Common myeloid progenitor, CD34-positive (primary cell): Measurements from ENCODE around the gene LLPH.

ENCODE experiments used
- CTCF ChIA-PET: fragments of 350-600 bp; sonication (Branson Sonifier 250); formaldehyde crosslinking; loops from one replicate; lab custom pipeline; 2021; ENCODE audit warnings: antibody characterized with exemption; lab: Charles Lee
- POLR2A ChIA-PET: fragments of 350-600 bp; sonication (Branson Sonifier 250); formaldehyde crosslinking; loops from one replicate; lab custom pipeline; 2021; ENCODE audit warnings: antibody characterized with exemption; lab: Charles Lee
- DNase-seq, 3 donors: peaks; one replicate each; pipeline versions ENCODE4 v3.0.0 to v3.0.0-alpha.2; 2013
- H3K27ac ChIP-seq, 2 experiments: 1 replicate in 1 of 2; 2 replicates in 1 of 2; pipeline ENCODE4 v1.7.0; 2013; ENCODE audit warnings: inconsistent platforms in 2 of 2, low read length in 2 of 2, mild to moderate bottlenecking in 2 of 2, low read depth in 1 of 2, moderate library complexity in 1 of 2; ENCODE audit not compliant: severe bottlenecking in 2 of 2, insufficient read depth in 1 of 2, poor library complexity in 1 of 2
- H3K27me3 ChIP-seq, 5 experiments: replicated peaks in 2 of 5; 1 replicate in 3 of 5; 2 replicates in 2 of 5; pipeline versions ENCODE4 v1.6.1 to v1.7.0; 2013; ENCODE audit warnings: low read length in 4 of 5, mild to moderate bottlenecking in 2 of 5, moderate library complexity in 2 of 5, inconsistent platforms in 1 of 5; ENCODE audit not compliant: insufficient read depth in 5 of 5, control insufficient read depth in 4 of 5
- H3K36me3 ChIP-seq, 4 experiments: 1 replicate in 2 of 4; 2 replicates in 2 of 4; pipeline versions ENCODE4 v1.6.1 to v1.7.0; 2013; ENCODE audit warnings: low read length in 3 of 4, control low read depth in 1 of 4, mild to moderate bottlenecking in 1 of 4; ENCODE audit not compliant: control insufficient read depth in 4 of 4, insufficient read depth in 4 of 4
- H3K4me1 ChIP-seq, 4 experiments: 1 replicate in 3 of 4; 2 replicates in 1 of 4; pipeline versions ENCODE4 v1.6.1 to v1.7.1; 2013; ENCODE audit warnings: low read length in 3 of 4, mild to moderate bottlenecking in 3 of 4, control low read depth in 1 of 4, inconsistent platforms in 1 of 4, moderate library complexity in 1 of 4; ENCODE audit not compliant: control insufficient read depth in 4 of 4, insufficient read depth in 4 of 4; ENCODE audit errors: control extremely low read depth in 1 of 4
- H3K4me3 ChIP-seq, 7 experiments: 1 replicate in 4 of 7; 2 replicates in 3 of 7; pipeline versions ENCODE4 v1.5.1 to v1.7.0; 2013; ENCODE audit warnings: mild to moderate bottlenecking in 7 of 7, low read length in 6 of 7, moderate library complexity in 6 of 7, inconsistent platforms in 2 of 7, low read depth in 2 of 7, control low read depth in 1 of 7; ENCODE audit not compliant: insufficient read depth in 4 of 7, control insufficient read depth in 1 of 7; ENCODE audit errors: extremely low read depth in 1 of 7
- H3K9me3 ChIP-seq, 5 experiments: 1 replicate in 4 of 5; 2 replicates in 1 of 5; pipeline versions ENCODE4 v1.6.1 to v1.7.1; 2013; ENCODE audit warnings: low read length in 4 of 5, mild to moderate bottlenecking in 2 of 5, inconsistent platforms in 1 of 5, low read depth in 1 of 5, moderate library complexity in 1 of 5; ENCODE audit not compliant: control insufficient read depth in 4 of 5, insufficient read depth in 2 of 5; ENCODE audit errors: control extremely low read depth in 1 of 5
- WGBS: methylation state at CpG from one replicate; pipeline ENCODE4 v1.1.5; 2013; ENCODE audit not compliant: insufficient coverage; 5-methylcytosine and 5-hydroxymethylcytosine counted together

The LLPH gene

DNA sequence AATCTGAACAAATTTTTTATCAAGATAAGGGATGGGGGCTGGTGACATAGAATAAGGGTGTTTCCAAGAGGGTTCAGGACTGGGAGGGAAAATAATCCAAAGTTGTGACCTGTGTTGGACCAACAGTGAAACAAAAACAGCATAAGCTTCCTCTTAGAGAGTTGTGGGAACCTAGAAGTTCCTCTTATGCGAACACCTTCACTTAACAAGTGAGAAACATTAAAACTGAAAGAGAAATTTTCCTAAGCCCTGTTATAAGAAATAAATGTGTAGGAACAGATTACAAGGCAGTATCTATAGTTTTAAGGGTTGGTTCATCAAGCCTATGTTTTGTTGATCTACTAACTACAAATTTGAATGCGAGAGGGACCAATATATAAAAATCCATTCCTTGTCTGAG is 58.4 kb downstream of the LLPH start:
- ChIA-PET CTCF (interaction anchor here (2.3 kb wide), 1 partner anchor 18 kb away, joined by 8 read pairs; no protein-coding TSS in a partner anchor), POLR2A (interaction anchor here (0.5 kb wide), 1 partner anchor 115 kb away, joined by 3 read pairs; no protein-coding TSS in a partner anchor)
- H3K9me3 ChIP-seq = no peaks in the 10 kb centered on the region
- no CpG with 5 or more reads among the region's 2 CpGs for WGBS
- H3K4me3 ChIP-seq = peak overlapping the region in 1 of 7 experiments; percentile 6
- no peaks in the 10 kb centered on the region for H3K27me3 ChIP-seq
- no peak overlapping the region for H3K27ac ChIP-seq
- DNase-seq = peak; percentile 15 to 68 (median 61)
- H3K36me3 ChIP-seq = no peaks in the 10 kb centered on the region
- H3K4me1 ChIP-seq = peaks cover 8 to 20% (median 14%) of the 10 kb centered on the region in 4 experiments

DNA sequence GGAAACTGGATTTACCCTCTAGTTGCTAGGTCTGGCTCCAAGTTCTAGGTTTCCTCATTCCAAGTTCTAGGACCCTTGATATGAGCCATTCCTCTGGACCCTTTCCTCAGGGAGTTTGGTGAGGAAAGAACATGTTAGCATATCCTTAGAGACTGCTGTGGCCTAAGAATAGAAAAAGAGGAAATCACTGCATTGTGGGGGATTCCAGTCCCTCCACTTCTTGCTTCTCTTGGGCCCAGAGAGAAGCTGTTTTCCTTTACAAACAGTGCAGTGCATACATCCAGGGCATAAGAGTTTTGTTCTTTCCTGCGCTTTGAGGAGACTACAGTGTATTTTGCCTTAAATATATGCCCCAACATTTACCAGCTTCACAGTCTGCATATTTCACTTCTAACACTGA is 59.0 kb downstream of the LLPH start:
- peak in 2 of 3 donors; percentile 39 to 40 for DNase-seq
- WGBS = no CpG with 5 or more reads among the region's 1 CpG
- ChIA-PET CTCF (interaction anchor here (0.7 to 2.3 kb wide), 2 partner anchors 19 to 50 kb away, joined by 3 to 8 read pairs; no protein-coding TSS in a partner anchor), POLR2A (interaction anchor here (0.5 kb wide), 1 partner anchor 114 kb away, joined by 3 read pairs; no protein-coding TSS in a partner anchor)
- Histone ChIP-seq H3K4me3 (no peak overlapping the region), H3K4me1 (peaks cover 13 to 26% (median 19%) of the 10 kb centered on the region in 4 experiments), H3K36me3 (no peaks in the 10 kb centered on the region), H3K27me3 (no peaks in the 10 kb centered on the region), H3K9me3 (no peaks in the 10 kb centered on the region), H3K27ac (no peak overlapping the region)

DNA sequence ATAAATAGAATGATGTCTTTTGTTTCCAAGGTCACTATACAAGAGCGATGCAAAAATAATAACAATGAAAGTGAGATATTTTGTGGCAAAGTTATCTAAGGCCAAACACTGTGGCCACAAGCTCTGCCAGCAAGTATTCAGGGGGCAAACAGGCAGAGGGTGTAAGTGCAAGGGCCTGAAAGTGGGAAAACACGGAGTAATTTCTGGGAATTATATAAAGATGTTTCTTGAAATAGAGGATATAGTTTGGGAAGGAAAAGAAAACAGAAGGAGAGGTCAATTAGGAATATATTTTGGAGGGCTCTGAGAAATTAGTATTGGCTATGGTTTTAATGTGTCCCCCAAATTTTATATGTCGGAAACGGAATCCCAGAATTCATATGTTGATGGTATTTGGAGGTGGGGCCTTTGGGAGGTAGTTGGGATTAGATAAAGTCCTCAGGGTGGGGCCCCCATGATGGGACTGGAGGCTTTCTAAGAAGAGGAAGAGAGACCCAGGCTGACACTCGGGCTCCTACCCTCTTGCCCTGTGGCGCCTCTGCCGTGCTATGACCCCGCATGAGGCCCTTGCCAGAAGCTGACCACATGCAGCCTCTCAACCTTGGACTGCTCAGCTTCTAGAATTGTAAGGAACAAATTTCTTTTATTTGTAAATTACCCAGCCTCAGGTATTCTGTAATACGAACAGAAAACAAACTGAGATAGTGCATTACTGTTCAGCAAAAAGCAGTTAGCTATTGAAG is 60.0 kb downstream of the LLPH start:
- no peaks in the 10 kb centered on the region for H3K27me3 ChIP-seq

DNA sequence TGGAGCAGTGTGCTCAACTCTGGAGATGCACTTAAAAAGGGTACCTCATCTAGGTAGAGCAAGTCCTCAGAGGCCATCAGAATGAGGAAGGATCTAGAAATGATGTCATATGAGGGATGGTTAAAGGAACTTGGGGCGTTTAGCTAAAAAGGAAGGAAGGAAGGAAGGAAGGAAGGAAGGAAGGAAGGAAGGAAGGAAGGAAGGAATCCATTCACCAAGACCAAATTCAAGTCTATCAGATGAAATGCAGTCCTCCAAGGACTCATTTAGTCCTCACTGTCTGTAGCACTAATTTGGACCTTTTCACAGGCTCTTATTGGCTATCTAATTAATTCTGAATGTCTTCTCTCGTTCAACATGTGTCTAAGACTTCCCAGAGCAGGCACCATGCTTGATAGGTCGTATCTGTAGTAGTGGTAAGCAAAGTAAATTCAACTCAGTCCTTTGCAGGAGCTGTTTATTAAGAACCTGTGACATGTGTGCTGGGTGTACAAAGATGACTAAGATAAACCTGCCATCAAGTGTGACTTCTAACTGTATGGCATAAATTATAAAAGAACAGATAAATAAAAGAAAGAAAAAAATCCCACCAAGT is 63.5 kb downstream of the LLPH start:
- Histone ChIP-seq H3K4me3 (peak overlapping the region in 1 of 7 experiments; percentile 32), H3K27ac (no peak overlapping the region), H3K27me3 (peaks cover 0 to 3% (median 0%) of the 10 kb centered on the region in 5 experiments), H3K36me3 (no peaks in the 10 kb centered on the region), H3K4me1 (peaks cover 18 to 35% (median 26%) of the 10 kb centered on the region in 4 experiments), H3K9me3 (no peaks in the 10 kb centered on the region)
- DNase-seq = peak; percentile 51 to 86 (median 73)
- ChIA-PET CTCF (interaction anchor here (0.6 to 1.7 kb wide), 6 partner anchors 14 to 105 kb away, joined by 3 to 4 read pairs (median 3); no protein-coding TSS in a partner anchor), POLR2A (no interaction called here)
- 28% methylated on average over 3 of the region's 3 CpGs for WGBS

More for the DNA sequence above, 60.0 kb downstream of the LLPH start:
- H3K4me3 ChIP-seq = no peak overlapping the region
- H3K4me1 ChIP-seq = peaks cover 20 to 36% (median 29%) of the 10 kb centered on the region in 4 experiments
- no peaks in the 10 kb centered on the region for H3K9me3 ChIP-seq
- CTCF ChIA-PET = interaction anchor here (2.3 kb wide), 1 partner anchor 20 kb away, joined by 8 read pairs; no protein-coding TSS in a partner anchor
- POLR2A ChIA-PET = no interaction called here
- no peak overlapping the region for H3K27ac ChIP-seq
- H3K36me3 ChIP-seq = no peaks in the 10 kb centered on the region
- 87% methylated on average over 9 of the region's 9 CpGs for WGBS
- no peak for DNase-seq
